ENCODE results near the gene SLC12A2.
A peak's percentile ranks its signal among the peaks of the same experiment; 100 is the strongest.

SLC12A2 gene

DNA sequence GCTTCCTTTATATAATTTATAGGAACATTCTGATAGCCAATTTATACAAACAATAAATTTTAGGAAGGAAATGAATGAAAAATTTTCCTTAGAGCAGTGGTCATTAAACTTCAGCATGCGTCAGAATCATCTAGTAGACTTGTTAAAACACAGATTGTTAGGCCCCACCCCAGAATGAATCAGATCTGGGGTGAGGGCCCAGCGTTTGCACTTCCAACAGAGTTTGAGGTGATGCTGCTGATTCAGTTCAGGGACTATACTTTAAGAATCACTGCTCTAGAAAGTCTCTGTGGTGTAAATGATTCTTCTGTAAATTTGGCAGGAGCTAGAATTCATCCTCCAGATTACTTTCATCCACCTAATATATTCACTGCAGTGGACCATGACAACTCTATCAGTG, 80.4 kb downstream of the SLC12A2 start:
- DNase-seq, result no peak

GRCh38 chr5:128169401-128170017, 85.9 kb downstream of the SLC12A2 start:
- no peak for DNase-seq

DNA sequence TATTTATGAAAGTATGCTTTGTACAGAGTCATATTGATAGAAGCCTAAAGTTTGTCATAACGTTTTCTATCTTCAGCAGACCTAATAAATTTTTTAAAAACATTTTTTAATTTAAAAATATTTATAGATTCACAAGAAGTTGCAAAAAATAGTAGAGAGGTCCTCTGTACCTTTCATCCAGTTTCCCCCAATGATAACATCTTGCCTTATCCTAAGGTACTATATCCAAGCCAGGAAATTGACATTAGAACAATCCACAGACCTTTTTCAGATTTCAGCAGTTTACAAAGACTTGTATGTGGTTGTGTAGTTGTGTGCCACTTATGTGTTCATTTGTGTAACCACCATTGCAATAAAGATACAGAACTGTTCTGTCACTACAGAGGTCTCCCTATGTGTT, 88.5 kb downstream of the SLC12A2 start:
- no peak for DNase-seq

DNA sequence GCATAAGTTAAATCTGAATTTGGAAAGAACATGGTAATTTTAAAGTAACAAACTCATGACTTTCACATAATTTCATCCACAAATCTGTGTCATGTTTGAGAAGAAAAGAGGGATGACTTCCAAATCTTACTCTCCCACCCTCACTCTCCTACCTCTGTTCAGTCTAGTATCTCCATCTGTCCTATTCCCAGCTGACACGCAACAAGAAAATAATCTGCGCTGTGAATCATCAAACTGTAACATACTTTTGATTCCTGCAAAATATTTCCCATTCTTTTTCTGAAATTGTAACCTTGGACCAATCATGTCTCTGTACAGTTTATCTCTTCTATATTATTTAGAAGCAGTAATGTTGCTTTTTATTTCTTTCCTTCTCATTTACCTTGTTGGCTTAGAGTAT, 91.4 kb downstream of the SLC12A2 start:
- DNase-seq, result no peak

GRCh38 chr5:128192368-128192767, 108.8 kb downstream of the SLC12A2 start:
- DNase-seq, result no peak

DNA sequence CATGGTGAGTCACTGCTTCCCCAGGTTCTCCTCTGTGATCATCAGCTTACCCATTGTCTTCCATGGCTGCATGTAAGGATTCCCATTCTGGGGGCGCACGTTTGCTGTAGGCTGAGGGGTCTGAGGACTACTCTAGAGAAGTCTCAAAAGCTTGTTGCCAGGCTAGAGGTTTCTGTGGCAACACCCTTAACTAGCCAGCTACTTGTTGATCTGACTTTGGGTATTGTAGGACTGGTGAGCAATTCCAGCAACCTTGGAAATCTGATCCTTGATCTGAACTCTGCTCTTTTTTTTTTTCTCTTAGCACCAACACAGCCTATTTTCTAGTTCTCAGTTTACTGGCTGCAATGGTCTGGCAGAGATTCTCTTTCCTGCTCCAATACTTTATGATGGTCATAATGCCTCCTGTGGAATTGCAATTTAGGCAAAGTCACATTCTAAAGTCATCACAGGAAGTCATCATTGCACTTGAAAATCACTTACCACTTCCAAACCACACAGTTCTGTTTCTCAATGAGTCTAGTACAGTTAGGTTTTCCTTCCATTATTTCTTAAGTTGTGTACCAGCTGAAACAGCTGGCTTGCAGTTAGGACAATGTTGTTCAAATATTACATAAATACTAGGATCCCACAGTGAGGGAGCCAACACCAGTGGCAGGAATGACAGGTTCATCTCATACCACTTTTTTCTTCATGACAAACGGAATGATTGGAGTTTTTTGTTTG, 110.3 kb downstream of the SLC12A2 start:
- no peak for DNase-seq

GRCh38 chr5:128195316-128195715, 111.8 kb downstream of the SLC12A2 start:
- no peak for DNase-seq

- no peak for DNase-seq
These were observed 112.5 kb downstream of the SLC12A2 start for GRCh38 chr5:128196080-128196479.

- DNase-seq, result no peak
These were observed 113.2 kb downstream of the SLC12A2 start for GRCh38 chr5:128196791-128197190.

DNA sequence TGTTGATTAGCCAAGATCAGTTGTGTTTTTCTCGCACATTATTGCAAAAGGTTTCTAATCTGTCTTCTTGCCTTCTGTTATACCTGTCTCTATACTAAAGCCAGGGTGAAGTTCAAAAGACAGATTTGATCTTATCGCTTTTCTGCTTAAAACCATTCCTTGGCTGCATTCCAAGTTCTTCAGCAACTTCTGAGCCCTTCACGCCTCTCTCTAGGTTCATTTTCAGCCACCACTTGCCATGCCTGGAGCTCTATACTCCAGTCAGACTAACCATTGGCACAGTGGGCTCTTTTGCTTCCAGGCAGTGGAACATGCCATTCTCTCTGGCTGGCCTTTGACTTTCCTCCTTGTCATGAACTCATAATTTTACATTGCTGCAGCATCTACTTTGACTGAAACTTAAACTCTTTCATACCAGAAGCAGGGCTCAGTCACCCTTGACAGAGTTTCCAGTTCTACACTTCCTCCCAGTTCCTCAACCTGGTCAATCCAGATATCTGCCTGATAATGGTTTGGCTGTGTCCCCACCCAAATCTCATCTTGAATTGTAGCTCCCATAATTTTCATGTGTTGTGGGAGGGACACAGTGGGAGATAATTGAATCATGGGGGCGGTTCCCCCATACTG, 114.4 kb downstream of the SLC12A2 start:
- DNase-seq, result no peak

GRCh38 chr5:128199104-128199503, 115.5 kb downstream of the SLC12A2 start:
- no peak for DNase-seq

DNA sequence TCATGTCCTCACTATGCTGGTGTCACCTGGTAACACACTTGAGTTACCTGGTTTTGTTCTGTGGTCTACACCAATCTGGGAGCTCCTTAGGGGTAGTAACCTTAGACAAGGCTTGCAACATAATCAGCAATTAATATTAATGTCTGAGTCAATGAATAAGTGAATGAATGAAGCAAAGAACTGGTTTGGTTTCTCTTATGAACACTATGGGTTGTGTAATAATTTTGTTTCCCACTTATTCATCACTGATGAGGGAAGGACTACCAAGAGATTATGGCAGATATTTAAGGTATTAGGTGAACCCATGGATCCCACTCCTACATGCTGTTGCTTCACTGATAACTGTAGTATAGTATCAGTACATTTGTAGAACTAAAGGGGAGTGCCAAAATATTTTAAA, 116.0 kb downstream of the SLC12A2 start:
- DNase-seq, result no peak

DNA sequence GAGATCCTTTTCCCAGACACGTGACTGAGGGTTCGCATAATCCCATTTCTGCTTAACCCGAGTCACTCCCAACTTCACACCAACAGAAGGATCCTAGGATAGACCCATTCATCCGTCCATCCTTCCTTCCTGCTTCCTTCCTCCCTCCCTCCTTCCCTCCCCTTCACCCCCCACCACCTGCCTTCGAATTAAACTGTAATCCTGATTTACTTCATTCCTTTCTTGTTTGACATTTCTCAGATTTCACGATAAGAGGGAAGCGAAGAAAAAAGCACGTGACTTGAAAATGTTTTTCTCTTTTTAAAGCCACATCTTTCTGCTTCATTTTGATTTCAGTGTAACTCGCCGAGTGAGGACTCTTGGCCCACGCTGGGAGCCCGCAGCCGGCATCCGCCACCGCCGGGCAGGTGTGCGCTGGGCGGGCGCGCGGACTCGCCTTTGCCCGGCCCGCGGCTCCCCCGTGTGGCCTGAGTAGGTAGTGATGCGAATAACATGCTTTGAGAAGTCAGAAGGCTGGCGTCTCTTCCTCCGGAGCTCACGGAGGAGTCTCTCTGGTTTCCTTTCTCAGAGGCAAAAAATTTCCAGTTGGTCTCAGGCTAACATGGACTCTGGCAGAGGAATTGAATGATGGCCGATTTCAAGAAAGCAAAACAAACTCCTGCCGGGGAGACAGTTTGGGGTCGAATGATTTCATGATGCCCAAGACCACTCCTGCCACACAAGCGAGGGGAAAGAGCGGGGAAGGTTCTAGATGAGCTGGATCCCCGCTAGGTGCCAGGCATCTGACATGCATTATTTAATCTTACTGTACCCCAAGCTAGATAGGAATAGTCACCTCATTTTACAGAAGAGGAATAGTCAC, 117.7 kb downstream of the SLC12A2 start:
- peak in 52 of 56 donors; percentile 2 to 86 (median 57) for DNase-seq

GRCh38 chr5:128202320-128202719, 118.8 kb downstream of the SLC12A2 start:
- no peak for DNase-seq

- DNase-seq, result no peak
These were observed 124.9 kb downstream of the SLC12A2 start for GRCh38 chr5:128208436-128208835.

- no peak for DNase-seq
These were observed 128.7 kb downstream of the SLC12A2 start for GRCh38 chr5:128212191-128212806.

GRCh38 chr5:128213340-128213739, 129.8 kb downstream of the SLC12A2 start:
- peak in 36 of 56 donors; percentile 4 to 76 (median 18) for DNase-seq

DNA sequence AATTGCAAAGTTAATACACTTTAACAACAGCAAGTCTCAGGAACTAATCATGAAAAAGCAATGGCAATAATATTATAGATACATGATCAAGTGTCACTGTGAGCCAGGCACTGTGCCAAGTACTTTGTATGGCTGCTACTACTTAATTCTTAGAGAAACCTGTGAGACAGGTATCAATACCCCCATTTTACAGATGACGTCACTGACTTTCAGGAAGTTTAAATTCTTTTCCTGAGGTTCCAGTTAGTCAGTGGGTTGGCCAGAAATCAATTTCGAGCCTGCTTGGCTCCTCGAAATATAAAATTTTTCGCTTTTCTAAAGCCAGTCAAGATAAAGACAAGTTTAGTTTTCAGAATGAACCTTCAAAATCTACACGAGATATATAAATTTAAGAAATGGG, 130.3 kb downstream of the SLC12A2 start:
- DNase-seq, result no peak

GRCh38 chr5:128216285-128216684, 132.7 kb downstream of the SLC12A2 start:
- DNase-seq, result peak in 1 of 56 donors; percentile 6

GRCh38 chr5:128216860-128217531, 133.4 kb downstream of the SLC12A2 start:
- DNase-seq, result peak in 26 of 56 donors; percentile 5 to 78 (median 16)

DNA sequence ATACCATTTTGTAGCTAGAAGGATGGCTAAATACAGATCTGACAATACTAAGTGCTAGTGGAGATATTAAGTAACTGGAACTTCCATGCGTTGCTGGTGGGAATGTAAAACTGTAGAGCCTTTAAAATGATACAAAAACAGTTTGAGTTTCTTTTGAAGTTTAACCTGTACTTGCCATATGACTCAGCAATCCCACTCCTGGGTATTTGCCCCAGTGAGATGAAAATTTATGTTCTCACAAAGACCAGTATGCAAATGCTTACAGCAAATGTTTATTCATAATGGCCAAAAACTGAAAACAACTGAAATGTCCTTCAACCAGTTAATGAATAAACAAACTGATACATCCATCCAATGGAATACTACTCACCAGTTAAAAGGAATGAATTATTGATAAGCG, 137.3 kb downstream of the SLC12A2 start:
- DNase-seq, result no peak

Data from amygdala (tissue), 56 donors.